Transverse colon (tissue), 4 donors: ENCODE data around the gene CDK13.

ENCODE experiments used
- POLR2AphosphoS5 ChIP-seq, 3 donors: sonication (generic); formaldehyde crosslinking; IDR thresholded peaks; one replicate each; pipeline ENCODE4 v1.6.1; 2016; ENCODE audit warnings: antibody characterized with exemption in 3 of 3
- TF ChIP-seq, protein P1 (sequence below), 5 experiments: fragments of 200-600 bp in 3 of 5; fragments of 450-650 bp in 2 of 5; sonication (generic) in 3 of 5; IDR thresholded peaks; 1 replicate in 2 of 5; 2 replicates in 3 of 5; pipeline ENCODE4 v1.5.1; 2016 to 2017; ENCODE audit warnings: antibody characterized with exemption in 5 of 5, inconsistent platforms in 3 of 5, mild to moderate bottlenecking in 2 of 5, moderate library complexity in 1 of 5

DNA sequence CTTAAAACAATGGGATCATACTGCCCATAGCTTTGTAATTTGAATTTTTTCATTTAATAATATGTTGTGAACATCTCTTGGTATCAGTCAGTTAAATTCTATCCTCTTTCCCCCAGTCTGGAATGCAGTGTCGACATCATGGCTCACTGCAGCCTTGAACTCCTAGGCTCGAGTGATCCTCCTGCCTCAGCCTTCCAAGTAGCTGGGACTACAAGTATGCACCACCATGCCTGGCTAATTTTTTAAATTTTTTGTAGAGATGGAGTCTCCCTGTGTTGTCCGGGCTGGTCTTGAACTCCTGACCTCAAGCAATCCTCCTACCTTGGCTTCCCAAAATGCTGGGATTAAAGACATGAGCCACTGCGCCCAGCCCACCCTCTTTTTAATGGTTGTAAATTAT, 149.8 kb downstream of the CDK13 start:
- TF ChIP-seq, protein P1, sequence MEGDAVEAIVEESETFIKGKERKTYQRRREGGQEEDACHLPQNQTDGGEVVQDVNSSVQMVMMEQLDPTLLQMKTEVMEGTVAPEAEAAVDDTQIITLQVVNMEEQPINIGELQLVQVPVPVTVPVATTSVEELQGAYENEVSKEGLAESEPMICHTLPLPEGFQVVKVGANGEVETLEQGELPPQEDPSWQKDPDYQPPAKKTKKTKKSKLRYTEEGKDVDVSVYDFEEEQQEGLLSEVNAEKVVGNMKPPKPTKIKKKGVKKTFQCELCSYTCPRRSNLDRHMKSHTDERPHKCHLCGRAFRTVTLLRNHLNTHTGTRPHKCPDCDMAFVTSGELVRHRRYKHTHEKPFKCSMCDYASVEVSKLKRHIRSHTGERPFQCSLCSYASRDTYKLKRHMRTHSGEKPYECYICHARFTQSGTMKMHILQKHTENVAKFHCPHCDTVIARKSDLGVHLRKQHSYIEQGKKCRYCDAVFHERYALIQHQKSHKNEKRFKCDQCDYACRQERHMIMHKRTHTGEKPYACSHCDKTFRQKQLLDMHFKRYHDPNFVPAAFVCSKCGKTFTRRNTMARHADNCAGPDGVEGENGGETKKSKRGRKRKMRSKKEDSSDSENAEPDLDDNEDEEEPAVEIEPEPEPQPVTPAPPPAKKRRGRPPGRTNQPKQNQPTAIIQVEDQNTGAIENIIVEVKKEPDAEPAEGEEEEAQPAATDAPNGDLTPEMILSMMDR (IDR thresholded peaks at IDR 0.05): no peak
- no peak for TF ChIP-seq POLR2AphosphoS5 (IDR thresholded peaks at IDR 0.05)
